ENCODE data around the gene SETD3. TPM values are rescaled to one million over a fixed set of nuclear protein-coding genes. Genes with fewer than 3 reads are reported as not detected.

The SETD3 gene
- total and polyA plus RNA-seq, 8 donors: 24.1 to 119 (median 41.2) TPM

DNA sequence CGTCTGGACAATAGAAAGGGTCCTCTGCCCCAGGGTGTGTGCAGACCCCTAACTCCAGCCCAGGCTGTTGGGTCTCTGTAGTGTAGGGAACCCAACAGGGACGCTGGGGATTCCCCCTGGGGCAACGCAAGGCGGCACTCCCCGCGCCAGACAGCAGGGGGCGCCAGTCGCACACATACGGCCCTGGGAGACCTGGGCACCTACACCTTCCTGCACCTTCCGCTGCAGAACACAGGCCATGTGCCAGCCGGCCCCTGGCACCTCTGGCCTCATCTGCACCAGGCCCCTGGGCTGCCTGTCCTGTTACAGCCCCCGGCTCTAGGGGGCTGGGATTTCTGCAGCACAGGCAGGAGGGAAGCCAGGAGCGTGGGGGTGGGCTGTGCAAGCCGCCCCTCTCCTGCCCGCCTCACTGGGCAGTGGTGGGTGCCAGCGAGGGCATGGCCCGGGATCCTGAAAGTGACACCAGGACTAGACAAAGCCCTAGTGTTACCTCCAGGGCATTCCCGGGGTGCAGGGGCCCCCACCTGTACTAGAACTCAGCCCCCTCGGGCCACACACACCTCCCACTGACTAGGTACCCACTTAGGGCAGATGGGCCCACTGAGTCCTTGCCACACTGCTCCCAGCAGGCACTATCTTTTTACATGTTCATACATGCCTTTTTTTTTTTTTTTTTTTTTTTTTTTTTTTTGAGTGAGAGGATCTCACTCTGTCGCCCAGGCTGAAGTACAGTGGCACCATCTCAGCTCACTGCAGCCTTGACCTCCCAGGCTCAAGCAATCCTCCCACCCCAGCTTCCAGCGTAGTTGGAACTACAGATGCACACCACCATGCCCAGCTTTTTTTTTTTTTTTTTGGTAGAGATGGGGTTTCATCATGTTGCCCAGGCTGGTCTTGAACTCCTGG is 38.0 kb upstream of the SETD3 start:
- Histone ChIP-seq H3K36me3 (peaks cover 0 to 35% (median 32%) of the 10 kb centered on the region in 4 donors), H3K4me3 (no peak overlapping the region), H3K27ac (no peak overlapping the region), H3K9me3 (no peaks in the 10 kb centered on the region), H3K4me1 (peaks cover 25 to 42% (median 29%) of the 10 kb centered on the region in 4 donors), H3K27me3 (no peaks in the 10 kb centered on the region)
- intact Hi-C loops (cut with DNase I; ENCODE audit: low total_unique reads): loop anchor here (5.0 kb wide), 1 partner anchor 114 kb away; no protein-coding TSS in a partner anchor
- DNase-seq: peak; percentile 91
- peak in 2 of 3 donors; percentile 23 to 66 for TF ChIP-seq POLR2AphosphoS5 (IDR thresholded peaks at IDR 0.05)
- TF ChIP-seq POLR2A (IDR thresholded peaks at IDR 0.05): no peak
- TF ChIP-seq, protein P1, sequence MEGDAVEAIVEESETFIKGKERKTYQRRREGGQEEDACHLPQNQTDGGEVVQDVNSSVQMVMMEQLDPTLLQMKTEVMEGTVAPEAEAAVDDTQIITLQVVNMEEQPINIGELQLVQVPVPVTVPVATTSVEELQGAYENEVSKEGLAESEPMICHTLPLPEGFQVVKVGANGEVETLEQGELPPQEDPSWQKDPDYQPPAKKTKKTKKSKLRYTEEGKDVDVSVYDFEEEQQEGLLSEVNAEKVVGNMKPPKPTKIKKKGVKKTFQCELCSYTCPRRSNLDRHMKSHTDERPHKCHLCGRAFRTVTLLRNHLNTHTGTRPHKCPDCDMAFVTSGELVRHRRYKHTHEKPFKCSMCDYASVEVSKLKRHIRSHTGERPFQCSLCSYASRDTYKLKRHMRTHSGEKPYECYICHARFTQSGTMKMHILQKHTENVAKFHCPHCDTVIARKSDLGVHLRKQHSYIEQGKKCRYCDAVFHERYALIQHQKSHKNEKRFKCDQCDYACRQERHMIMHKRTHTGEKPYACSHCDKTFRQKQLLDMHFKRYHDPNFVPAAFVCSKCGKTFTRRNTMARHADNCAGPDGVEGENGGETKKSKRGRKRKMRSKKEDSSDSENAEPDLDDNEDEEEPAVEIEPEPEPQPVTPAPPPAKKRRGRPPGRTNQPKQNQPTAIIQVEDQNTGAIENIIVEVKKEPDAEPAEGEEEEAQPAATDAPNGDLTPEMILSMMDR (IDR thresholded peaks at IDR 0.05): peak in 5 of 7 experiments; percentile 97 to 99 (median 98)
- TF ChIP-seq EP300 (IDR thresholded peaks at IDR 0.05): no peak
- 34 to 75% (median 39%) methylated on average over 4 to 21 of the region's 21 CpGs for WGBS, 5 donors

DNA sequence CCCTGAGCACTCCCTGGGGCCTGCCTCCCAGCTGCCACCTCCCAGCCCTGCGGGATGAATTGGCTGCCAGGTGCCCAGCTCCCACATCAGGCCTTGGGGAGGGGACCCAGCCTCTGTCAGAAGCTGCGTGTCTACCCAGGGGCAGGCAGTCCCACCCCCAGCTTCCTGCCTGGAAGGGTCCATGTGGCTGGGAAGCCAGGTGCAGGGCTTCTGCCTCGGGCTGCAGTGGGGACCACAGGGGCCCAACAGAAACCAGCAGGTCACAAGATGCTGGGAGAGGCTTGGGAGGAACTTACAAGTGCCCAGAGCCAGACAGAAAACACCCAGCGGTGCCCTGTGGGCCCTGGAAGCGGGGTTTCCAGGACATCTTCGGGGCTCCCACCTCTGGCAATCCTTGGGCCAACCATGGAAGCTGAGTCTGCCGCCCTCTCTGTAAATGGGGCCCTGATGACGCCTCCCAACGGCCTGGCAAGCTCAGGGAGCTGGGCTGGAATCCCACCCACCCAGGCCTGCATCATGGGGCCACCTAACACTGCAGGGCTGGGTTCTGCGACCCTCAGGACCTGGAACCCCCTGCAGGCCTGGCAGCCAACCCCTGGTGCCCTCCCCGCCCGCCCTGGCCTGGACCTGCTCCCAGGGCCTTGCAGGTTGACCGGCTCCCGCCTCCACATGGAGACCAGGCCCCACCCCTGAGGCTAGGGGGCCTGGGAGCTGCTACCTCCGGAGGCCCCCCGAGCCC is 37.2 kb upstream of the SETD3 start:
- no peak for TF ChIP-seq EP300 (IDR thresholded peaks at IDR 0.05)
- no peak for TF ChIP-seq POLR2AphosphoS5 (IDR thresholded peaks at IDR 0.05)
- TF ChIP-seq, protein P1 (IDR thresholded peaks at IDR 0.05): no peak
- no peak for TF ChIP-seq POLR2A (IDR thresholded peaks at IDR 0.05)
- Histone ChIP-seq H3K4me3 (no peak overlapping the region), H3K36me3 (peaks cover 0 to 43% (median 41%) of the 10 kb centered on the region in 4 donors), H3K4me1 (peaks cover 16 to 33% (median 21%) of the 10 kb centered on the region in 4 donors), H3K27ac (no peak overlapping the region), H3K9me3 (no peaks in the 10 kb centered on the region), H3K27me3 (no peaks in the 10 kb centered on the region)
- intact Hi-C loops (cut with DNase I; ENCODE audit: low total_unique reads): loop anchor here (5.0 kb wide), 1 partner anchor 114 kb away; no protein-coding TSS in a partner anchor
- peak in 1 of 2 donors; percentile 26 for DNase-seq
- WGBS, 5 donors: 55 to 72% (median 61%) methylated on average over 4 to 16 of the region's 16 CpGs; no CpG with 5 or more reads in 1 of the 5 donors

DNA sequence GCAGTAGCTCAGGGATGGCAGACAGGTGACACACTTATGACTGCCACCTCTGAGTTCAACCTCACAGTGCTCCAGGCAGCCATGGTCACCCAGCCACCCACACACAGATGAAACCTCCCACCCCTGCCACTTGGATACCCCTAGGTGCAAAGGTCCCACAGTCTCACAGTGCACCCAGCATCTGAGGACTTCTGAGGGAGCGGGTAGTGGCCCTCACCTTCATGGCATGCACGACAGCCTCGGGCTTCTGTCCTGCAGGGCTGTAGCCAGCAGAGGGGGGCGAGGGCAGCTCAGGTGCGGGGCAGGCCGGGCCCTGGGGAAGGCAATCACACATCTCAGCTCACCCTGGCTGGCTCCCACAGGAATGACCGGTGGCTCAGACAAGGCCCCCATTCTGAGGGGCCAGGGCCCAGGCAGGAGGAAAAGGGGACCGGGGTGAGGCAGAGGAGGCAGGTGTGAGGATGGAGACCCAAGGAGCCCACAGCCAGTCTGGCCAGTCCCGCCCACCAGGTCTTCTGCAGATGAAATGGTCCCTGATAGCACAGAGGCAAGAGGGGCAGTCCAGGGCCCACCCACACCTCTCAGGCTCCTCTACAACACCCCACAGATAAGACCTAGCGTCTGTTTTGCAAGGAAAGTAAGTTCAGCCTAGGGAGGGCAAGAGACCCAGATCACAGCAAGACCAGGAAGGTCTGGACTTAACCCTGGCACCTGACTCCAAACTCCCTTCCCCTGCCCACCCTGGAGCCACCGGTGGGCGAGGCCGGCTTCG is 36.4 kb upstream of the SETD3 start:
- H3K4me1 ChIP-seq: peaks cover 9 to 32% (median 15%) of the 10 kb centered on the region in 4 donors
- no peak overlapping the region for H3K4me3 ChIP-seq
- no peak for TF ChIP-seq EP300 (IDR thresholded peaks at IDR 0.05)
- no peak for TF ChIP-seq POLR2A (IDR thresholded peaks at IDR 0.05)
- TF ChIP-seq, protein P1 (IDR thresholded peaks at IDR 0.05): no peak
- no peak for TF ChIP-seq POLR2AphosphoS5 (IDR thresholded peaks at IDR 0.05)
- H3K9me3 ChIP-seq: no peaks in the 10 kb centered on the region
- DNase-seq: peak in 1 of 2 donors; percentile 7
- H3K27ac ChIP-seq: no peak overlapping the region
- H3K36me3 ChIP-seq: peaks cover 0 to 51% (median 48%) of the 10 kb centered on the region in 4 donors
- WGBS, 5 donors: 71 to 87% (median 78%) methylated on average over 3 to 14 of the region's 14 CpGs
- no peaks in the 10 kb centered on the region for H3K27me3 ChIP-seq
- intact Hi-C loops (cut with DNase I; ENCODE audit: low total_unique reads): loop anchor here (5.0 kb wide), 1 partner anchor 115 kb away; no protein-coding TSS in a partner anchor

All from stomach (tissue), 9 donors.